H9 (cell line): ENCODE measurements around the gene PNPLA8. TPM values are rescaled to one million over a fixed set of nuclear protein-coding genes. Genes with fewer than 3 reads are reported as not detected.

Experiments
- DNase-seq: peaks from one replicate; pipeline ENCODE4 v3.0.0-alpha.2; 2017
- H2AFZ ChIP-seq: one replicate; pipeline ENCODE4 v1.6.1; 2013; ENCODE audit warnings: mild to moderate bottlenecking, low read length, control low read depth, moderate library complexity
- H2AK5ac ChIP-seq: 2 replicates; pipeline ENCODE4 v1.6.1; 2013; ENCODE audit warnings: low read length, control low read depth, mixed read lengths; ENCODE audit not compliant: insufficient read length
- H2BK120ac ChIP-seq: one replicate; pipeline ENCODE4 v1.6.1; 2013; ENCODE audit warnings: low read depth, mild to moderate bottlenecking, low read length, control low read depth, inconsistent platforms; ENCODE audit not compliant: poor library complexity, severe bottlenecking
- H2BK12ac ChIP-seq: 2 replicates; pipeline ENCODE4 v1.6.1; 2013; ENCODE audit warnings: low read length, control low read depth, mixed read lengths, low read depth; ENCODE audit not compliant: insufficient read length
- H2BK15ac ChIP-seq: 2 replicates; pipeline ENCODE4 v1.6.1; 2013; ENCODE audit warnings: low read depth, low read length, control low read depth
- H2BK20ac ChIP-seq: one replicate; pipeline ENCODE4 v1.6.1; 2013; ENCODE audit warnings: low read depth, mild to moderate bottlenecking, low read length, control low read depth, inconsistent platforms; ENCODE audit not compliant: poor library complexity, severe bottlenecking
- H2BK5ac ChIP-seq: 2 replicates; pipeline ENCODE4 v1.6.1; 2013; ENCODE audit warnings: low read length, control low read depth, mixed read lengths; ENCODE audit not compliant: insufficient read length
- H3K14ac ChIP-seq: 2 replicates; pipeline ENCODE4 v1.6.1; 2013; ENCODE audit warnings: low read length, control low read depth; ENCODE audit not compliant: insufficient read depth
- H3K18ac ChIP-seq: 2 replicates; pipeline ENCODE4 v1.6.1; 2013; ENCODE audit warnings: low read depth, mild to moderate bottlenecking, mixed read lengths, low read length, control low read depth; ENCODE audit not compliant: insufficient read length
- H3K23ac ChIP-seq: 2 replicates; pipeline ENCODE4 v1.6.1; 2013; ENCODE audit warnings: low read length, control low read depth, mixed read lengths, low read depth; ENCODE audit not compliant: insufficient read length
- H3K23me2 ChIP-seq: 2 replicates; pipeline ENCODE4 v1.6.1; 2013; ENCODE audit warnings: low read depth, mild to moderate bottlenecking, mixed read lengths, low read length, control low read depth; ENCODE audit not compliant: insufficient read length, poor library complexity, severe bottlenecking
- H3K27ac ChIP-seq: 2 replicates; pipeline ENCODE4 v1.5.1; 2013; ENCODE audit warnings: low read length, control low read depth, mixed read lengths, low read depth; ENCODE audit not compliant: insufficient read length
- H3K27me3 ChIP-seq: 2 replicates; pipeline ENCODE4 v1.6.1; 2013; ENCODE audit warnings: low read length, control low read depth, inconsistent platforms; ENCODE audit not compliant: insufficient read depth
- H3K4ac ChIP-seq: 2 replicates; pipeline ENCODE4 v1.6.1; 2013; ENCODE audit warnings: low read depth, mild to moderate bottlenecking, control low read depth, inconsistent platforms, low read length, moderate library complexity
- H3K4me1 ChIP-seq: 2 replicates; pipeline ENCODE4 v1.6.1; 2013; ENCODE audit warnings: low read length, control low read depth, inconsistent platforms; ENCODE audit not compliant: insufficient read depth
- H3K4me2 ChIP-seq: 2 replicates; pipeline ENCODE4 v1.6.1; 2013; ENCODE audit warnings: low read length, control low read depth, mixed read lengths; ENCODE audit not compliant: insufficient read length, insufficient read depth
- H3K56ac ChIP-seq: 2 replicates; pipeline ENCODE4 v1.6.1; 2013; ENCODE audit warnings: low read depth, mild to moderate bottlenecking, mixed read lengths, low read length, control low read depth; ENCODE audit not compliant: insufficient read length
- H3K79me1 ChIP-seq: 2 replicates; pipeline ENCODE4 v1.6.1; 2013; ENCODE audit warnings: low read depth, mild to moderate bottlenecking, moderate library complexity, low read length, control low read depth, inconsistent platforms; ENCODE audit not compliant: insufficient read depth, poor library complexity, severe bottlenecking
- H3K79me2 ChIP-seq: 2 replicates; pipeline ENCODE4 v1.6.1; 2013; ENCODE audit warnings: low read length, control low read depth, inconsistent platforms; ENCODE audit not compliant: insufficient read depth
- H3K9ac ChIP-seq: 2 replicates; pipeline ENCODE4 v1.6.1; 2013; ENCODE audit warnings: low read length, control low read depth, mixed read lengths; ENCODE audit not compliant: insufficient read length; ENCODE audit errors: extremely low read depth
- H3K9me3 ChIP-seq: one replicate; pipeline ENCODE4 v1.6.1; 2013; ENCODE audit warnings: low read depth, low read length, inconsistent platforms; ENCODE audit not compliant: control insufficient read depth
- H3T11ph ChIP-seq: one replicate; pipeline ENCODE4 v1.6.1; 2013; ENCODE audit warnings: mild to moderate bottlenecking, low read length, control low read depth, inconsistent platforms
- H4K20me1 ChIP-seq: one replicate; pipeline ENCODE4 v1.6.1; 2013; ENCODE audit not compliant: control insufficient read depth, insufficient read length, insufficient read depth
- H4K5ac ChIP-seq: 2 replicates; pipeline ENCODE4 v1.6.1; 2013; ENCODE audit warnings: low read depth, mild to moderate bottlenecking, mixed read lengths, low read length, control low read depth; ENCODE audit not compliant: insufficient read length
- H4K8ac ChIP-seq: replicated peaks from 2 replicates; pipeline ENCODE4 v1.6.1; 2013; ENCODE audit warnings: low read length, control low read depth, mixed read lengths, low read depth; ENCODE audit not compliant: insufficient read length
- H4K91ac ChIP-seq: 2 replicates; pipeline ENCODE4 v1.6.1; 2013; ENCODE audit warnings: low read depth, mild to moderate bottlenecking, moderate library complexity, mixed read lengths, low read length, control low read depth; ENCODE audit not compliant: insufficient read length
- H3K27ac Mint-ChIP-seq, 3 experiments: 2 replicates in 2 of 3; 3 replicates in 1 of 3; pipeline ENCODE4 v1.8.0; 2020 to 2021; ENCODE audit warnings: mixed read lengths in 3 of 3, mild to moderate bottlenecking in 1 of 3, moderate library complexity in 1 of 3
- H3K27me3 Mint-ChIP-seq: 2 replicates; pipeline ENCODE4 v1.8.0; 2021; ENCODE audit warnings: low read depth, mild to moderate bottlenecking, moderate library complexity, mixed read lengths
- H3K36me3 Mint-ChIP-seq, 3 experiments: 2 replicates in 2 of 3; 3 replicates in 1 of 3; pipeline ENCODE4 v1.8.0; 2020 to 2021; ENCODE audit warnings: low read depth in 3 of 3, mixed read lengths in 3 of 3; ENCODE audit not compliant: insufficient read depth in 1 of 3
- H3K4me1 Mint-ChIP-seq, 2 experiments: 2 replicates each; pipeline ENCODE4 v1.8.0; 2020; ENCODE audit warnings: mixed read lengths in 2 of 2
- H3K4me3 Mint-ChIP-seq, 2 experiments: 2 replicates in 1 of 2; 3 replicates in 1 of 2; pipeline ENCODE4 v1.8.0; 2020 to 2021; ENCODE audit warnings: mild to moderate bottlenecking in 2 of 2, mixed read lengths in 2 of 2, moderate library complexity in 1 of 2
- H3K9me3 Mint-ChIP-seq, 2 experiments: 2 replicates in 1 of 2; 3 replicates in 1 of 2; pipeline ENCODE4 v1.8.0; 2020; ENCODE audit warnings: mild to moderate bottlenecking in 2 of 2, mixed read lengths in 2 of 2, moderate library complexity in 1 of 2
- CTCF ChIP-seq: fragments of 200-600 bp; sonication (generic); conservative IDR thresholded peaks from 3 replicates; pipeline ENCODE4 v1.8.0; 2021; ENCODE audit warnings: antibody characterized with exemption, mild to moderate bottlenecking
- WGBS: extraction: QIAGEN DNeasy Blood & Tissue Kit; methylation state at CpG from one replicate; pipeline ENCODE4 v1.1.7; 2013; ENCODE audit warnings: missing lambda C conversion rate, low lambda C conversion rate, mixed read lengths; ENCODE audit not compliant: insufficient read length; ENCODE audit errors: extremely low coverage; 5-methylcytosine and 5-hydroxymethylcytosine counted together
- total RNA-seq: library from RNA; stranded (reverse); gene quantifications from 2 replicates; pipeline ENCODE4 v1.2.1, GENCODE V29; 2021

Gene PNPLA8
- total RNA-seq, 1 experiment from 2014 or later: 11.7 TPM

GRCh38 chr7:108535257-108535656 lies 9.3 kb upstream of the PNPLA8 start:
- H3K18ac ChIP-seq: no peak overlapping the region
- H3K27me3 Mint-ChIP-seq: no peaks in the 10 kb centered on the region
- no peak overlapping the region for H3K27ac ChIP-seq
- no peak for TF ChIP-seq CTCF
- H2BK5ac ChIP-seq: no peak overlapping the region
- H4K20me1 ChIP-seq: no peaks in the 10 kb centered on the region
- H3K4ac ChIP-seq: no peak overlapping the region
- H3K4me1 ChIP-seq: no peaks in the 10 kb centered on the region
- no peak overlapping the region for H3K56ac ChIP-seq
- H3K79me2 ChIP-seq: no peaks in the 10 kb centered on the region
- H3K4me2 ChIP-seq: no peak overlapping the region
- WGBS: no CpG with 5 or more reads among the region's 5 CpGs
- peaks cover 7% of the 10 kb centered on the region in 2 experiments; a peak in 4 of 5 replicates for H3K9me3 Mint-ChIP-seq
- no peak overlapping the region for H3K4me3 Mint-ChIP-seq
- H2BK120ac ChIP-seq: no peak overlapping the region
- H3K23me2 ChIP-seq: no peaks in the 10 kb centered on the region
- H3K36me3 Mint-ChIP-seq: peaks cover 0 to 15% (median 9%) of the 10 kb centered on the region in 3 experiments; a peak in 5 of 7 replicates
- H3K27me3 ChIP-seq: no peaks in the 10 kb centered on the region
- no peak overlapping the region for H3K9ac ChIP-seq
- H2AFZ ChIP-seq: no peak overlapping the region
- H3K23ac ChIP-seq: no peak overlapping the region
- H3K79me1 ChIP-seq: no peaks in the 10 kb centered on the region
- H2AK5ac ChIP-seq: no peak overlapping the region
- H3K14ac ChIP-seq: no peak overlapping the region
- no peak overlapping the region for H2BK20ac ChIP-seq
- no peak overlapping the region for H4K5ac ChIP-seq
- H3K4me1 Mint-ChIP-seq: peaks cover 4 to 11% of the 10 kb centered on the region in 2 experiments; a peak in 2 of 4 replicates
- DNase-seq: no peak
- no peak overlapping the region for H4K8ac ChIP-seq
- no peak overlapping the region for H2BK12ac ChIP-seq
- no peak overlapping the region for H2BK15ac ChIP-seq
- no peak overlapping the region for H4K91ac ChIP-seq
- no peak overlapping the region for H3T11ph ChIP-seq
- H3K9me3 ChIP-seq: no peaks in the 10 kb centered on the region
- no peak overlapping the region for H3K27ac Mint-ChIP-seq
